Loucy (cell line): ENCODE measurements around the gene EIF1.
A peak's percentile ranks its signal among the peaks of the same experiment; 100 is the strongest.

Experiments used
- H2AFZ ChIP-seq: fragments of 200-600 bp; sonication (generic); 2 replicates; pipeline ENCODE4 v1.6.0; 2016; ENCODE audit warnings: antibody characterized with exemption, mild to moderate bottlenecking, low read length, moderate library complexity
- H3F3A ChIP-seq: fragments of 200-600 bp; 2 replicates; pipeline ENCODE4 v1.6.0; 2016; ENCODE audit warnings: antibody characterized with exemption, low read depth, mild to moderate bottlenecking
- H3K27me3 ChIP-seq: fragments of 200-600 bp; sonication (generic); 2 replicates; pipeline ENCODE4 v1.6.1; 2014; ENCODE audit warnings: low read length, mild to moderate bottlenecking; ENCODE audit not compliant: insufficient read depth, poor library complexity, severe bottlenecking
- H3K36me3 ChIP-seq: fragments of 200-600 bp; sonication (generic); 2 replicates; pipeline ENCODE4 v1.6.1; 2016; ENCODE audit warnings: low read length; ENCODE audit not compliant: insufficient read depth
- H3K4me1 ChIP-seq: fragments of 200-600 bp; sonication (generic); 2 replicates; pipeline ENCODE4 v1.5.1; 2014; ENCODE audit warnings: low read length, mild to moderate bottlenecking; ENCODE audit not compliant: insufficient read depth, poor library complexity, severe bottlenecking
- H3K4me2 ChIP-seq: fragments of 200-600 bp; sonication (generic); 2 replicates; pipeline ENCODE4 v1.6.0; 2014; ENCODE audit warnings: antibody characterized with exemption, low read length, low read depth, mild to moderate bottlenecking; ENCODE audit not compliant: poor library complexity, severe bottlenecking
- H3K4me3 ChIP-seq: fragments of 200-600 bp; sonication (generic); 2 replicates; pipeline ENCODE4 v1.5.1; 2014; ENCODE audit warnings: low read length, mild to moderate bottlenecking, mixed read lengths; ENCODE audit not compliant: poor library complexity, severe bottlenecking
- H3K79me2 ChIP-seq: fragments of 200-600 bp; sonication (generic); 2 replicates; pipeline ENCODE4 v1.6.1; 2014; ENCODE audit warnings: low read length; ENCODE audit not compliant: insufficient read depth
- H3K9ac ChIP-seq: fragments of 200-600 bp; sonication (generic); 2 replicates; pipeline ENCODE4 v1.6.0; 2014; ENCODE audit warnings: mild to moderate bottlenecking, low read depth, low read length, moderate library complexity; ENCODE audit not compliant: poor library complexity, severe bottlenecking
- H3K9me2 ChIP-seq: fragments of 200-600 bp; sonication (generic); replicated peaks from 2 replicates; pipeline ENCODE4 v1.6.1; 2016; ENCODE audit warnings: low read depth, low read length, mixed read lengths
- H3K9me3 ChIP-seq: fragments of 200-600 bp; sonication (generic); 2 replicates; pipeline ENCODE4 v1.6.1; 2014; ENCODE audit warnings: mild to moderate bottlenecking, antibody characterized with exemption, low read length, low read depth; ENCODE audit not compliant: insufficient read depth
- H4K20me1 ChIP-seq: fragments of 200-600 bp; sonication (generic); 2 replicates; pipeline ENCODE4 v1.6.0; 2014; ENCODE audit warnings: antibody characterized with exemption, low read length, mild to moderate bottlenecking; ENCODE audit not compliant: insufficient read depth, poor library complexity, severe bottlenecking
- EZH2phosphoT487 ChIP-seq: fragments of 200-600 bp; IDR thresholded peaks from 2 replicates; pipeline ENCODE4 v1.6.1; 2018; ENCODE audit warnings: antibody characterized with exemption, mild to moderate bottlenecking, moderate library complexity, borderline replicate concordance
- TF ChIP-seq, protein P1 (sequence below): fragments of 200-600 bp; sonication (generic); conservative IDR thresholded peaks from 2 replicates; pipeline ENCODE4 v1.5.1; 2014; ENCODE audit warnings: mild to moderate bottlenecking, antibody characterized with exemption, low read length

EIF1 gene

DNA sequence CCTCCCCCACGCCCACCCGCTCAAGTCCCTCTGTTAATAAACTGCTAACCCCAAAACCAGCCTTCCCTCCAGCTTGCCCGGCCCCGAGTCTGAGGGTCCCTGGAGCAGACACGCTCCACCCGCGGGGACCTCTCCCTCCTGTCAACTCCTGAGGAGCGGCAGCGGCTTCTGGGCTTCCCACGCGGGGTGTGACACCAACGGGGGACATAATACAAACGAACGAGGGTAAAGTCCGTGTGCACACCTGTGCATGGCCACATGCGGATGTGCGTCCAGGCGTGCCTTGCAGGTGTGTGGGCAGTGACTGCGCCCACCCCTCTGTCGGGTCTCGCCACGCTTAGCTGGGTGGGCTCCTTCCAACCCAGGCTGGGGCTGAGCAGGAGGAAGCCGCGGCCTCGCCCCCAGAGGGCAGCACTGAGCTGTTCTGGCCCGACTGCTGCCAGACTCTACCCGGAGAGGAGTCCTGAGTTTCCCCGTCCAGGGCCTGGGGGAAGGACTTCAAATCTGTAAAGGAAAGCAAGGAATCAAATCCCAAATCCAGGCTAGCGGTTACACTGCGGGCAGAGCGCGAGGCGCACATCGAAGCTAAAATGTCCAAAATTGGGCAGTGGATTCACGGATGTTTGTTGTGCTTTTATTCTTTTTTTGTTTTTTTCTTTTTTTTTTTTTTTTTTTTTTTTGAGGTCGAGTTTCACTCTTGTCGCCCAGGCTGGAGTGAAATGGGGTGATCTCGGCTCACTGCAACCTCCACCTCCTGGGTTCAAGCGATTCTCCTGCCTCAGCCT lies 40.1 kb upstream of the EIF1 start:
- H2AFZ ChIP-seq, result peak overlapping the region; percentile 79
- no peaks in the 10 kb centered on the region for H3F3A ChIP-seq
- H3K9ac ChIP-seq, result peak overlapping the region; percentile 27
- no peaks in the 10 kb centered on the region for H3K9me3 ChIP-seq
- H3K79me2 ChIP-seq, result no peaks in the 10 kb centered on the region
- H3K27me3 ChIP-seq, result no peaks in the 10 kb centered on the region
- no peaks in the 10 kb centered on the region for H3K36me3 ChIP-seq
- H4K20me1 ChIP-seq, result no peaks in the 10 kb centered on the region
- peak overlapping the region; percentile 67 for H3K4me3 ChIP-seq
- H3K4me1 ChIP-seq, result peaks cover 7% of the 10 kb centered on the region
- no peak for TF ChIP-seq EZH2phosphoT487
- TF ChIP-seq, protein P1, sequence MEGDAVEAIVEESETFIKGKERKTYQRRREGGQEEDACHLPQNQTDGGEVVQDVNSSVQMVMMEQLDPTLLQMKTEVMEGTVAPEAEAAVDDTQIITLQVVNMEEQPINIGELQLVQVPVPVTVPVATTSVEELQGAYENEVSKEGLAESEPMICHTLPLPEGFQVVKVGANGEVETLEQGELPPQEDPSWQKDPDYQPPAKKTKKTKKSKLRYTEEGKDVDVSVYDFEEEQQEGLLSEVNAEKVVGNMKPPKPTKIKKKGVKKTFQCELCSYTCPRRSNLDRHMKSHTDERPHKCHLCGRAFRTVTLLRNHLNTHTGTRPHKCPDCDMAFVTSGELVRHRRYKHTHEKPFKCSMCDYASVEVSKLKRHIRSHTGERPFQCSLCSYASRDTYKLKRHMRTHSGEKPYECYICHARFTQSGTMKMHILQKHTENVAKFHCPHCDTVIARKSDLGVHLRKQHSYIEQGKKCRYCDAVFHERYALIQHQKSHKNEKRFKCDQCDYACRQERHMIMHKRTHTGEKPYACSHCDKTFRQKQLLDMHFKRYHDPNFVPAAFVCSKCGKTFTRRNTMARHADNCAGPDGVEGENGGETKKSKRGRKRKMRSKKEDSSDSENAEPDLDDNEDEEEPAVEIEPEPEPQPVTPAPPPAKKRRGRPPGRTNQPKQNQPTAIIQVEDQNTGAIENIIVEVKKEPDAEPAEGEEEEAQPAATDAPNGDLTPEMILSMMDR, result peak; percentile 84
- H3K4me2 ChIP-seq, result peak overlapping the region; percentile 79
- H3K9me2 ChIP-seq, result no peaks in the 10 kb centered on the region

DNA sequence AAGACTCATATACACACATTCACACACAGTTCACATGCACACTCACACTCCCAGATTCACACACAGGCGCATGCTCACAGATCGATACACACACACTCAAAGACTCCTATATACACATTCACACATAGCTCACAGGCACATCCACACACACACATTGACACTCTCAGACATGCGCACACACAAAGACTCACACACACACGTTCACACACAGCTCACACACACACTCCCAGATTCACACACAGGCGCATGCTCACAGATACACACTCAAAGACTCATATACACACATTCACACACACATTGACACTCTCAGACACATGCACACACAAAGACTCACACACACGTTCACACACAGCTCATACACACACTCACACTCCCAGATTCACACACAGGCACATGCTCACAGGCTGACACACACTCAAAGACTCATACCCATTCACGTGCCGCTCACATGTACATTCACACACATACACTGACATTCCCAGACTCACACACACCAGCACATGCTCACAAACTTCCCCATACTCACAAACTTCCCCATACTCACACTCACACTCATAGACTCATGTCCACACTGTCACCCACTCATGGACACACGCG lies 38.7 kb upstream of the EIF1 start:
- TF ChIP-seq, protein P1, result no peak
- TF ChIP-seq EZH2phosphoT487, result no peak
- no peaks in the 10 kb centered on the region for H3K27me3 ChIP-seq
- no peaks in the 10 kb centered on the region for H3K9me3 ChIP-seq
- H3K4me2 ChIP-seq, result no peak overlapping the region
- H3K9me2 ChIP-seq, result no peaks in the 10 kb centered on the region
- H3K4me1 ChIP-seq, result peaks cover 7% of the 10 kb centered on the region
- no peaks in the 10 kb centered on the region for H3F3A ChIP-seq
- H3K79me2 ChIP-seq, result no peaks in the 10 kb centered on the region
- no peak overlapping the region for H3K4me3 ChIP-seq
- H3K36me3 ChIP-seq, result no peaks in the 10 kb centered on the region
- H3K9ac ChIP-seq, result no peak overlapping the region
- H4K20me1 ChIP-seq, result no peaks in the 10 kb centered on the region
- no peak overlapping the region for H2AFZ ChIP-seq

DNA sequence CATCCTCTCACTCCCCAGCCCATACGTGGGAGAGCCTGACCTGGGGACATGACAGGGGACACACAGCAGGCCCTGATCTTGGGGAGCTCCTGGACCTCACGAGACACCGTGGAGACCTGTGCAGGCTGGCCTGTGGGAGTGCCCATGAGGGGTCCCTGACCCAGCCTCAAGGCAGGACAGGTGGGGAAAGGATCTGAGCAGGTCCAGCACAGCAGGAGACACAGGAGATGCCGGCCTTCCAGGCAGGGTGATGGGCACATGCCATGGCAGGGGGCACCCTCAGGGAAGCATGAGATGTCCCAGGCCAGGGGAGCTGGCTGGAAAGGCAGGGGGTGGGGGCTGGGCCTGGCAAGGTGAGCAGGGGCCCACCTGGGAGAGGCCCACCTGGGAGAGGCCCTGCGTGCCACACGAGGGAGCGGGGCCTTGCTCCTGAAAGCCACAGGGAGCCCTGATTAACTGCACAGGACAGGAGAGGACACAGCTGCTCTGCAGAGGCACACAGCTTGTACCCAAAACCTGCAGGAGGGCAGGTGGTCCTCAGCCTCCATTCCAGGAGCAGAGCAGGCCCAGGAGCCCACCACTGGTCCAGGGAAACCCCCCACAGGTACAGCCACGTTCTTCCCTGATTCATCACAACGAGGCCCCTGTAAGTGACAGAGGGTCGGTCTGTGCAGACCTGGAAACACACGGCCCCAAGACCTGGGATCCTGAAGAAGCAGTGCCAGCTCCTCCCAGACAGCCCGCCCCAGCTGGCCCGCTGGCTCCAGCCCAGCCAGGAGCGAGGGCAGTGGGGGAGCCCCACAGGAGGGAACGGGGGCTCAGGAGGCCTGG lies 37.7 kb upstream of the EIF1 start:
- Histone ChIP-seq H3K4me2 (no peak overlapping the region), H2AFZ (no peak overlapping the region), H4K20me1 (no peaks in the 10 kb centered on the region), H3F3A (no peaks in the 10 kb centered on the region), H3K4me3 (no peak overlapping the region), H3K9ac (no peak overlapping the region), H3K9me2 (no peaks in the 10 kb centered on the region), H3K79me2 (no peaks in the 10 kb centered on the region), H3K36me3 (no peaks in the 10 kb centered on the region), H3K9me3 (no peaks in the 10 kb centered on the region), H3K27me3 (no peaks in the 10 kb centered on the region), H3K4me1 (peaks cover 7% of the 10 kb centered on the region)
- no peak for TF ChIP-seq EZH2phosphoT487
- TF ChIP-seq, protein P1, result no peak
